ENCODE measurements around the gene KIF21A.
"Not testable (repeated sequence)": the region's sequence is repeated elsewhere in the genome, so short reads cannot be mapped to it uniquely, and the experiment has no call there.

KIF21A gene

GRCh38 chr12:39343665-39344064, 99.3 kb downstream of the KIF21A start:
- FAIRE-seq: no peak

GRCh38 chr12:39341761-39342160, 101.2 kb downstream of the KIF21A start:
- no peak for FAIRE-seq

- FAIRE-seq: no peak
Measured at GRCh38 chr12:39341179-39341578, 101.7 kb downstream of the KIF21A start.

GRCh38 chr12:39332661-39333175, 110.2 kb downstream of the KIF21A start:
- no peak for FAIRE-seq

DNA sequence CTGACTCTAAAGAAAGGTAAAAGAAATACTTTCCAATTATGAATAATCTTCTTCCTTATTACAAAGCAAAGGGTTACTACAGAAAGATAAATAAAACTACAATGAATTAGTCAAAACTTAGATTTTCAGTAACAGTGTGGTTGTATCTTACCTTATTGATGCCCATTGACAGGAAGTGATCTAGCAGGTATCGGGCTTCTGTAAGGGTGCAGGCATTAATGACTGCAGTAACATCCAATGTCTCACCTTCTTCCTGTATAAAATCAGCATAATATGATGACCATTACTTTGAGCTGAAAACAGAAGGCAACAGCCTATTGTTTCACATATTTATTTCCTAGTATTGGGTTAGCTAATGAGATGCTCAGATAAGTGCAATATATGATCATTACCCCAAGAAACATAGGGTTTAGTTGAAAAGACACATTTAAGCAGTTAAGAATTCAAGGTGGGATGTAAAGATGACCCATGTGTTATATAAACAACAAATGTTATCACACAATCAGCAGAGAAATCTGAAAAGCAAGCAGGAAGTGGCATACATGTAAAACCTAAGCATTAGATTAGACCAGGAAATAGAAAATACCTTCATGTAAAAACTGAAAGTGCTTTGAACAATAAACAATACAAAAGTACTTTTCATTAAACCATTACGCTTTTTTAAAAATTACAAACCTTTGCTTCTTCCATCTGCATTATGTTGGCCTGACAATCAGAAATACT, 111.2 kb downstream of the KIF21A start:
- no peak for FAIRE-seq

DNA sequence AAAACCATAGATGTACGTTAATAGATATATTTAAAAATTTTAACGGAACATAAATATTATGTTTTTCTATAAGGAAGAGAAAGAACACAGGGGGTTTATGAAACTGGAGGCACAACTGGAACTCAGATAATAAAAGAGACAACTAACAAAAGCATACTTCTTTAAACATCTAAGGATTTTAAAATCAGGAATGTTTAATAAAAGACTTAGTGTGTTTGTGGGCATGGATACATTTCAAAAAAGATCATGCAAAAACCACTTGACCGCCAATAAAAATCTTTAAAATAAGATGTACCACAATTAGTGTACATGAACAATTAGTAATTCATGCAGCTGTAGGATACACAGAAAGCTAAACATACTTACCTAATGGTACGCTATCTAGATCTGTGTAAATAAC, 113.0 kb downstream of the KIF21A start:
- FAIRE-seq: no peak

GRCh38 chr12:39329018-39329417, 113.9 kb downstream of the KIF21A start:
- no peak for FAIRE-seq

DNA sequence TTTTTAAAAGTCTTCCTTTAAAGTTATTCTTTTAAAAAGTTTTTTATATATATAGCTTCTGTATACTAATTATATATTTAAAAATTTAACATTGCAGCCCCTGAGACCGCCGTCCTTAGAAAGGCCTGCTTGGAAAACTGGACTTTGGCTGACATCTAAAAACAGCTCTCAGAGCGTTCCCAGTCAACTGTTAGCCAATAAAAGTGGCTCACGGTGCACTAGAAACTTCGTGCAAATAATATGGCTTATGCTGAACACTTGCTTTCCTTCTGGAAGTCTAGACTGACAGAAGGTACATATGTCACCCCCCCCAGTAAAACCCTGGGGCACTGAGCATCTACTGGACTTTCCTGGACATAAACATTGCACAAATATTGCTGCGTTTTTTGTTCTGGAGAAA, 115.0 kb downstream of the KIF21A start:
- FAIRE-seq: no peak

DNA sequence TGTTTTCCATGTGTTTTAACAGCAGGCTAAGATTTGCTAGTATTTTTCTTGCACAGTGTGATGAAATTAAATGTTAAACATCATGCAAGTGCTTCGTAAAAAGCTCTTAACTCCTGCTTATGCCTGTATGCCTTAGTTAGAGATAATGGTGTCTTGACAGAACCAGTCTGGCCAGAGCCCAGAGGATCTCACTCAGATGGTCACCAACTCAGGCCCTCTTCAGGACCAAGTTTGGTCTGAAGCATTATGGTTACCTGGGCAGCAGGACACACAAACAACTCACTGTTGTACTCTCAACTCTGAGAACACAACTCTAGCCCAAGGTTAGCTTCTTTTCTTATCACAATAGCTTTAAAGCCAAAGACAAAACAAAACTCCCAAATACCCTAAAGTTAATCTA, 115.4 kb downstream of the KIF21A start:
- no peak for FAIRE-seq

GRCh38 chr12:39319180-39319579, 123.7 kb downstream of the KIF21A start:
- FAIRE-seq: no peak

GRCh38 chr12:39314547-39314946, 128.4 kb downstream of the KIF21A start:
- no peak for FAIRE-seq

- no peak for FAIRE-seq
Measured at GRCh38 chr12:39309516-39309915, 133.4 kb downstream of the KIF21A start.

DNA sequence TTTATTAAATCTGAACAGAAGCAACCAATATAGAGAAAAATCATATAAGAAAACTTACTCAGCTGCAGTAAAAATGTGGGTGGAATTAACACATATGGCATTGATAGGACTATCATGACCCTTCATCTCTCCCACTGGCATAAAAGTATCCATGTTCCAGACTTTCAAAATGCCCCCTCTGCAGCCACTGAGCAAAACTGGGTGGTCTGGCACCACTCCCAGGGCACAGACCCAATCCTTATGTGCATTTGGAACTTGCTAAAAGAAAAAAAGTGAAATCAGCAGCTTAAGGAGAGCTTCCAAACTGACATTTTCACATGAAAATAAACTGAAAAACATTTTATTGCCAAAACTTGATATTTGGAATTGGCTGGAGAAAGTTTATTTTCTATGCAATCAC, 141.5 kb downstream of the KIF21A start:
- no peak for FAIRE-seq

DNA sequence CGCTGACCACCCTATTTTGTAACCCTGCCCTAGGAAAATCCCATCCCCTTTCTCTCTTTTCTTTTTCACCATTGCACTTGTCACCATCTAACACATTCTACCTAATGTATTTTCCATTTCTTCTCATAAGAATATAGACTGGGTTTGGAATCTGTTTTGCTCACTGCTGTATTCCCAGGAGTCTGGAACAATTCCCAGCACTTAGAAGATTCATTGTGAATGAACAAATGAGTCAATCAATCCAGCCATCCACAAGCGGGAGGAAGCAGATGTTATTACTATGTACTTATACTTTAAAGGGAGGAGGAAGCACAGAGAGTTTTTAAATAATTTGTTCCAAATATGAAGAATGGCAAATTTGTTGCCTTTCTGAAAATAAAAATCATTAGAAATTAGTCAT, 142.1 kb downstream of the KIF21A start:
- no peak for FAIRE-seq

DNA sequence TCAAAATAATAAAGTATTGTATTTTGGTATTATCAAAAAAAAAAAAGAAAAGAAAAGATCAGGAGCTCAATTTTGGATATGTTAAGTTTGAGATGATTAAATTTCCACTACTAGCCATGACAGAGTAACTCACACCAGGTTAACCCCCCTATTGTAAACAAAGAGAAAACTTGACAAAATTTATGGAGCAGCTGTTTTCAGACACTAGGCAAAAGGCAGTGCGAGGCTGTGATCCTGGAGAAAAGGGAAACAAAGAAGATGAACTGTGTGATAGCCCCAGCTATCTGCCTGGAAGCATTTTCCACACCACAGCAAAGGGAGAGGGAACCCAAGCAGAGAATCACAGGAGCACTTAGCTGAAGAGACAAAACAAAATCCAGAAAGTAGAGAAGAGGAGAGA, 145.0 kb downstream of the KIF21A start:
- FAIRE-seq: no peak

DNA sequence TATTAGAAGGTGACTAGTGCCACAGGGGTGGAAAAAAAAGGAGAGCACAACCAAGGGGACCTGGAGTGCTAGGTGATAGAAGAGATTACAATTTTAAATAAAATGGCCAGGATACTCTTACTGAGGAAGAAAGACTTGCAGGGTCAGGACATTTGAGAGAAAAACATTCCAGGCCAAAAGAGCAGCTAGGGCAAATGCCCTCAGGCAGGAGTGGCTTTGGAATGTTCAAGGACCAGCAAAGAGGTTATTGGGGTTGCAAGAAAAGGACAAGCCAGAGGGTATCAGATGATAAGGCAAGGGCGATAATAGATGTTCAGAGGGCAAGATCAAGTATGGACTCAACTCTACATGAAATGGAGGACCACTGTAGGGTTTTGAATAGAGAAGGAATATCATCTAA, 146.4 kb downstream of the KIF21A start:
- FAIRE-seq: no peak

DNA sequence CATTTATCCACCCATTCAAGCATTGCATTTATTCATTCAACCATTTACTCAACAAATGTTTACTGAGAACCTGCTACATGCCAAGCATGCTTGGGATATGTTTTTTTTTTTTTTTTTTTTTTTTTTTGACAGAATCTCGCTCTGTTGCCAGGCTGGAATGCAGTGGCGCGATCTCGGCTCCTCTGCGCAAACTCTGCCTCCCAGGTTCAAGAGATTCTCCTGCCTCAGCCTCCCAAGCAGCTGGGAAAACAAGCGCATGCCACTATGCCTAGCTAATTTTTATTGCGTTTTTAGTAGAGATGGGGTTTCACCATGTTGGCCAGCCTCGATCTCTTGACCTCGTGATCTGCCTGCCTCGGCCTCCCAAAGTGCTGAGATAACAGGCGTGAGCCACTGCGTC, 147.3 kb downstream of the KIF21A start:
- FAIRE-seq: not testable (repeated sequence)

- FAIRE-seq: no peak
Measured at GRCh38 chr12:39294715-39295114, 148.2 kb downstream of the KIF21A start.

DNA sequence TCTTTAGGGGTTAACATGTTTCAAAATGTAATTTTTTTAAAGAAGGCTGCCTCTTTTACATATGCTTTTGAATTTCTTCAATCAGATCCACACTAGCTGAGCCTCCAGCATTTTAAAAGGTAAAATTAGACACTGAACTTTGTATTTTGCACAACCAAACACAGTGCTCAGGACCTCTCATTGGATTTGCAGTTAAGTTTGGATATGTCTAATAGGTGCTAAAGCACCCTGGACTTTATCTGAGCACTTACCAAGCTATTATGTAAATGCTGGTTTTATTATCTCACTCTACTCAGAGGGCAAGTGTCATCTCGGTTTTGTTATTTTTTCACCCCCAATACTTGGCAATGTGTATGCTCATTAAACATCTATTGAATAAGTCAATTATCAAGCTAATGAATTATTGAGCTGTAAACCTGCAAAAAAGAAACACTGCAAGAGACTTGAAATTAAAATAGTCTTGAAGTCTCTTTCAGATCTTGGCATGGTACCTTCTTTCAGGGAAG, 150.7 kb downstream of the KIF21A start:
- FAIRE-seq: no peak

GRCh38 chr12:39287817-39288216, 155.1 kb downstream of the KIF21A start:
- no peak for FAIRE-seq

DNA sequence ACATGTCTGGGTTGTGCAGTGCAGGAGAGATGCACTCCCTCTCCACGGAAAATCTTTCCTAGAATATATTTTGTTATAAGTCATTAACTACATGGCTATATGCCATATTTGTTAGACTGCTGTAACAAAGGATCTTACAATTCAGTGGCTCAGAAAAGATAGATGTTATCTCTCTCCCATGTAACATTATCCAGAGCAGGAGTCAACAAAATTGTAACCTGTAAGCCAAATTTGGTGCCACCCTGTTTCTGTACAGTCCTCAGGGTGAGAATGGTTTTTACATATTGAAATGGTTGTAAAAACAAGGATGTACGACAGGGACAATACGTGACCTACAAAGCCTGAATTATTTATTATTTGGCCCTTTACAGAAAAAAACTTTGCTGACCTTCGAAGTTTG, 155.5 kb downstream of the KIF21A start:
- no peak for FAIRE-seq

DNA sequence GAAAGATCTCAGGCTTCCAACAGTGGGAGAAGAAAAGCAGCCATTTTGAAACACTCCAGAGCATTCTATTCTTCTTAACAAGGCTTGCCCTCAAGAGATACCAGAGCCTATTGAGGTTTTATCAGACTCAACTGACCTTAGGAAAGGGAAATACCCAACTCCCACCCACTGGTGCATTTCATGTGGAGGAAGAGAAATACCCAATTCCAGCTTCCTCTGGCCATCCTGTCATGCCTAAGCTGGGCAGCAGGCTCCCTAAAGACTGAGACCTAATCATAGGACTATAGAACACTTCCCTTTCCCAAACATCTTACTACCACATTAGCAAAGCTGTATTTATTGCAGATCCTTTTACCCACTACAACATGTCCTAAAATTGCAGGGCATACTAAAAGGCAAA, 164.5 kb downstream of the KIF21A start:
- no peak for FAIRE-seq

DNA sequence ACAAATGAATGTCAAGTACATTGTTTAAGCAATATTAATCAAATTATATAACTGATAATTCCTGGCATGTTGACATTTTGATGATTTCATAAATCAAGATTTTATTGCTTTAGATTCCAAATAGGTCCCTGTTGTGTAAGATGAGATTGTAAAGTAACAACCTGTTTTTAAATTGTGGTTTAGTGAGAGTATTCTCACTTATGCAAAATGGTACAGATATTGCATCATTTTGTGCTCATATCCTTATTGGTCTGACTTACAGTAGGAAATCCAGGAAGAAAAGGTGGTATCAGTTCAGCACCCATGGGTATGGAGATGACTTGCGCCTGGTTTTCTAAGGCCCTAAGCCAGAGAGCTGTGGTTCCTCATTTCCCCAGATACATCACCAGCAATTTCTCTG, 165.5 kb downstream of the KIF21A start:
- no peak for FAIRE-seq

GRCh38 chr12:39275846-39276245, 167.1 kb downstream of the KIF21A start:
- FAIRE-seq: no peak
